HG03196 (cell line): ENCODE data around the gene LRRC2.

ENCODE experiments used
- ATAC-seq: cut with Tn5 transposase; IDR thresholded peaks from one replicate; pipeline ENCODE4 v1.9.1; 2021; ENCODE audit not compliant: unreplicated experiment

The LRRC2 gene

GRCh38 chr3:46482632-46483350 lies 83.3 kb downstream of the LRRC2 start:
- ATAC-seq, result no peak

- no peak for ATAC-seq
These were observed 84.5 kb downstream of the LRRC2 start for GRCh38 chr3:46481636-46482035.

- no peak for ATAC-seq
These were observed 85.5 kb downstream of the LRRC2 start for GRCh38 chr3:46480491-46481195.

GRCh38 chr3:46479696-46480095 lies 86.4 kb downstream of the LRRC2 start:
- ATAC-seq, result no peak

GRCh38 chr3:46479021-46479420 lies 87.1 kb downstream of the LRRC2 start:
- no peak for ATAC-seq

- no peak for ATAC-seq
These were observed 87.8 kb downstream of the LRRC2 start for GRCh38 chr3:46478341-46478740.

GRCh38 chr3:46477756-46478155 lies 88.3 kb downstream of the LRRC2 start:
- ATAC-seq, result no peak

GRCh38 chr3:46477145-46477544 lies 89.0 kb downstream of the LRRC2 start:
- ATAC-seq, result no peak

GRCh38 chr3:46472736-46473135 lies 93.4 kb downstream of the LRRC2 start:
- ATAC-seq, result no peak

GRCh38 chr3:46471371-46471914 lies 94.7 kb downstream of the LRRC2 start:
- ATAC-seq, result no peak

GRCh38 chr3:46470831-46471230 lies 95.3 kb downstream of the LRRC2 start:
- ATAC-seq, result no peak

- no peak for ATAC-seq
These were observed 96.3 kb downstream of the LRRC2 start for GRCh38 chr3:46469680-46470357.

- ATAC-seq, result no peak
These were observed 97.1 kb downstream of the LRRC2 start for GRCh38 chr3:46468753-46469600.

- ATAC-seq, result no peak
These were observed 98.5 kb downstream of the LRRC2 start for GRCh38 chr3:46467562-46467961.

GRCh38 chr3:46466871-46467403 lies 99.2 kb downstream of the LRRC2 start:
- ATAC-seq, result no peak

- ATAC-seq, result no peak
These were observed 99.8 kb downstream of the LRRC2 start for GRCh38 chr3:46466273-46466672.
